Measurements from ENCODE around the gene ZNF580.

Gene ZNF580

GRCh38 chr19:55609326-55609725 is 31.5 kb upstream of the ZNF580 start:
- H3K4me3 ChIP-seq (ENCODE audit: low read depth in 1 of 2, low read length in 2 of 2) = no peak overlapping the region
- peaks cover 0 to 17% of the 10 kb centered on the region in 2 donors for H3K36me3 ChIP-seq (ENCODE audit: control insufficient read depth in 1 of 2, insufficient read depth in 2 of 2, low read length in 2 of 2)
- H3K4me1 ChIP-seq (ENCODE audit: control insufficient read depth in 1 of 2, insufficient read depth in 2 of 2, low read length in 2 of 2) = peaks cover 5 to 24% of the 10 kb centered on the region in 2 donors
- no peak overlapping the region for H3K27ac ChIP-seq (ENCODE audit: low read length)
- H3K9me3 ChIP-seq (ENCODE audit: control insufficient read depth in 1 of 2, low read length in 2 of 2) = no peaks in the 10 kb centered on the region
- H3K27me3 ChIP-seq (ENCODE audit: low read depth, low read length) = no peaks in the 10 kb centered on the region

- H3K27me3 ChIP-seq (ENCODE audit: low read depth, low read length) = no peaks in the 10 kb centered on the region
- no peak overlapping the region for H3K27ac ChIP-seq (ENCODE audit: low read length)
- H3K4me1 ChIP-seq (ENCODE audit: control insufficient read depth in 1 of 2, insufficient read depth in 2 of 2, low read length in 2 of 2) = peaks cover 4 to 21% of the 10 kb centered on the region in 2 donors
- H3K36me3 ChIP-seq (ENCODE audit: control insufficient read depth in 1 of 2, insufficient read depth in 2 of 2, low read length in 2 of 2) = peaks cover 0 to 36% of the 10 kb centered on the region in 2 donors
- H3K4me3 ChIP-seq (ENCODE audit: low read depth in 1 of 2, low read length in 2 of 2) = no peak overlapping the region
- H3K9me3 ChIP-seq (ENCODE audit: control insufficient read depth in 1 of 2, low read length in 2 of 2) = no peaks in the 10 kb centered on the region
These were observed 29.4 kb upstream of the ZNF580 start for GRCh38 chr19:55611300-55611982.

GRCh38 chr19:55611983-55612645 is 28.7 kb upstream of the ZNF580 start:
- H3K4me3 ChIP-seq (ENCODE audit: low read depth in 1 of 2, low read length in 2 of 2) = no peak overlapping the region
- H3K27ac ChIP-seq (ENCODE audit: low read length) = no peak overlapping the region
- H3K27me3 ChIP-seq (ENCODE audit: low read depth, low read length) = no peaks in the 10 kb centered on the region
- peaks cover 0 to 14% of the 10 kb centered on the region in 2 donors for H3K4me1 ChIP-seq (ENCODE audit: control insufficient read depth in 1 of 2, insufficient read depth in 2 of 2, low read length in 2 of 2)
- peaks cover 0 to 41% of the 10 kb centered on the region in 2 donors for H3K36me3 ChIP-seq (ENCODE audit: control insufficient read depth in 1 of 2, insufficient read depth in 2 of 2, low read length in 2 of 2)
- H3K9me3 ChIP-seq (ENCODE audit: control insufficient read depth in 1 of 2, low read length in 2 of 2) = no peaks in the 10 kb centered on the region

- no peak overlapping the region for H3K27ac ChIP-seq (ENCODE audit: low read length)
- peaks cover 0 to 11% of the 10 kb centered on the region in 2 donors for H3K4me1 ChIP-seq (ENCODE audit: control insufficient read depth in 1 of 2, insufficient read depth in 2 of 2, low read length in 2 of 2)
- peaks cover 0 to 47% of the 10 kb centered on the region in 2 donors for H3K36me3 ChIP-seq (ENCODE audit: control insufficient read depth in 1 of 2, insufficient read depth in 2 of 2, low read length in 2 of 2)
- no peak overlapping the region for H3K4me3 ChIP-seq (ENCODE audit: low read depth in 1 of 2, low read length in 2 of 2)
- no peaks in the 10 kb centered on the region for H3K27me3 ChIP-seq (ENCODE audit: low read depth, low read length)
- H3K9me3 ChIP-seq (ENCODE audit: control insufficient read depth in 1 of 2, low read length in 2 of 2) = no peaks in the 10 kb centered on the region
These were observed 27.4 kb upstream of the ZNF580 start for GRCh38 chr19:55613396-55613795.

GRCh38 chr19:55613930-55614710 is 26.7 kb upstream of the ZNF580 start:
- Histone ChIP-seq H3K4me3 (ENCODE audit: low read depth in 1 of 2, low read length in 2 of 2) (no peak overlapping the region), H3K27ac (ENCODE audit: low read length) (no peak overlapping the region), H3K9me3 (ENCODE audit: control insufficient read depth in 1 of 2, low read length in 2 of 2) (no peaks in the 10 kb centered on the region), H3K36me3 (ENCODE audit: control insufficient read depth in 1 of 2, insufficient read depth in 2 of 2, low read length in 2 of 2) (peaks cover 0 to 46% of the 10 kb centered on the region in 2 donors), H3K4me1 (ENCODE audit: control insufficient read depth in 1 of 2, insufficient read depth in 2 of 2, low read length in 2 of 2) (peaks cover 0 to 11% of the 10 kb centered on the region in 2 donors), H3K27me3 (ENCODE audit: low read depth, low read length) (no peaks in the 10 kb centered on the region)

- no peaks in the 10 kb centered on the region for H3K27me3 ChIP-seq (ENCODE audit: low read depth, low read length)
- no peak overlapping the region for H3K4me3 ChIP-seq (ENCODE audit: low read depth in 1 of 2, low read length in 2 of 2)
- peaks cover 0 to 11% of the 10 kb centered on the region in 2 donors for H3K4me1 ChIP-seq (ENCODE audit: control insufficient read depth in 1 of 2, insufficient read depth in 2 of 2, low read length in 2 of 2)
- peaks cover 0 to 38% of the 10 kb centered on the region in 2 donors for H3K36me3 ChIP-seq (ENCODE audit: control insufficient read depth in 1 of 2, insufficient read depth in 2 of 2, low read length in 2 of 2)
- H3K9me3 ChIP-seq (ENCODE audit: control insufficient read depth in 1 of 2, low read length in 2 of 2) = no peaks in the 10 kb centered on the region
- no peak overlapping the region for H3K27ac ChIP-seq (ENCODE audit: low read length)
These were observed 25.9 kb upstream of the ZNF580 start for GRCh38 chr19:55614711-55615542.

- Histone ChIP-seq H3K4me3 (ENCODE audit: low read depth in 1 of 2, low read length in 2 of 2) (no peak overlapping the region), H3K4me1 (ENCODE audit: control insufficient read depth in 1 of 2, insufficient read depth in 2 of 2, low read length in 2 of 2) (peaks cover 0 to 11% of the 10 kb centered on the region in 2 donors), H3K27me3 (ENCODE audit: low read depth, low read length) (no peaks in the 10 kb centered on the region), H3K9me3 (ENCODE audit: control insufficient read depth in 1 of 2, low read length in 2 of 2) (no peaks in the 10 kb centered on the region), H3K27ac (ENCODE audit: low read length) (no peak overlapping the region), H3K36me3 (ENCODE audit: control insufficient read depth in 1 of 2, insufficient read depth in 2 of 2, low read length in 2 of 2) (peaks cover 0 to 35% of the 10 kb centered on the region in 2 donors)
These were observed 25.0 kb upstream of the ZNF580 start for GRCh38 chr19:55615543-55616394.

GRCh38 chr19:55616395-55616875 is 24.4 kb upstream of the ZNF580 start:
- peaks cover 0 to 7% of the 10 kb centered on the region in 2 donors for H3K4me1 ChIP-seq (ENCODE audit: control insufficient read depth in 1 of 2, insufficient read depth in 2 of 2, low read length in 2 of 2)
- no peak overlapping the region for H3K27ac ChIP-seq (ENCODE audit: low read length)
- no peaks in the 10 kb centered on the region for H3K27me3 ChIP-seq (ENCODE audit: low read depth, low read length)
- H3K36me3 ChIP-seq (ENCODE audit: control insufficient read depth in 1 of 2, insufficient read depth in 2 of 2, low read length in 2 of 2) = peaks cover 3 to 39% of the 10 kb centered on the region in 2 donors
- no peaks in the 10 kb centered on the region for H3K9me3 ChIP-seq (ENCODE audit: control insufficient read depth in 1 of 2, low read length in 2 of 2)
- no peak overlapping the region for H3K4me3 ChIP-seq (ENCODE audit: low read depth in 1 of 2, low read length in 2 of 2)

GRCh38 chr19:55617426-55617825 is 23.4 kb upstream of the ZNF580 start:
- Histone ChIP-seq H3K4me1 (ENCODE audit: control insufficient read depth in 1 of 2, insufficient read depth in 2 of 2, low read length in 2 of 2) (peaks cover 0 to 3% of the 10 kb centered on the region in 2 donors), H3K27me3 (ENCODE audit: low read depth, low read length) (no peaks in the 10 kb centered on the region), H3K27ac (ENCODE audit: low read length) (no peak overlapping the region), H3K4me3 (ENCODE audit: low read depth in 1 of 2, low read length in 2 of 2) (no peak overlapping the region), H3K36me3 (ENCODE audit: control insufficient read depth in 1 of 2, insufficient read depth in 2 of 2, low read length in 2 of 2) (peaks cover 3 to 48% of the 10 kb centered on the region in 2 donors), H3K9me3 (ENCODE audit: control insufficient read depth in 1 of 2, low read length in 2 of 2) (no peaks in the 10 kb centered on the region)

GRCh38 chr19:55618426-55618825 is 22.4 kb upstream of the ZNF580 start:
- H3K27me3 ChIP-seq (ENCODE audit: low read depth, low read length) = no peaks in the 10 kb centered on the region
- peaks cover 3 to 49% of the 10 kb centered on the region in 2 donors for H3K36me3 ChIP-seq (ENCODE audit: control insufficient read depth in 1 of 2, insufficient read depth in 2 of 2, low read length in 2 of 2)
- no peak overlapping the region for H3K27ac ChIP-seq (ENCODE audit: low read length)
- H3K4me1 ChIP-seq (ENCODE audit: control insufficient read depth in 1 of 2, insufficient read depth in 2 of 2, low read length in 2 of 2) = peaks cover 0 to 3% of the 10 kb centered on the region in 2 donors
- H3K4me3 ChIP-seq (ENCODE audit: low read depth in 1 of 2, low read length in 2 of 2) = no peak overlapping the region
- no peaks in the 10 kb centered on the region for H3K9me3 ChIP-seq (ENCODE audit: control insufficient read depth in 1 of 2, low read length in 2 of 2)

All from muscle layer of duodenum (tissue), 2 donors.